Bronchial epithelial cell (primary cell): ENCODE measurements around the gene ENOX2. TPM values are rescaled to one million over a fixed set of nuclear protein-coding genes. Genes with fewer than 3 reads are reported as not detected.

Experiments used
- DNase-seq: peaks from one replicate; pipeline ENCODE4 v3.0.0-alpha.2; 2010; ENCODE audit warnings: low read depth
- FAIRE-seq: peaks from 2 replicates; lab custom pipeline; 2011; peaks lifted over from hg19 to GRCh38; lab: Jason Lieb, UNC
- H3K27me3 ChIP-seq: 2 replicates; pipeline ENCODE4 v1.5.1; 2011; ENCODE audit warnings: low read length; ENCODE audit not compliant: control insufficient read depth, insufficient read depth
- H3K36me3 ChIP-seq: 2 replicates; pipeline ENCODE4 v1.5.1; 2011; ENCODE audit warnings: low read length; ENCODE audit not compliant: control insufficient read depth, insufficient read depth
- H3K4me3 ChIP-seq: 2 replicates; pipeline ENCODE4 v1.5.1; 2011; ENCODE audit warnings: mild to moderate bottlenecking, low read depth, low read length, control low read depth
- CTCF ChIP-seq: IDR thresholded peaks from 2 replicates; pipeline ENCODE4 v1.5.1; 2011; ENCODE audit warnings: mild to moderate bottlenecking, moderate library complexity, low read length, control low read depth, inconsistent platforms; ENCODE audit not compliant: insufficient read depth, severe bottlenecking
- total RNA-seq: library from RNA; depleted of rRNA; stranded (reverse); fragments of >200 nt; gene quantifications from 2 replicates; pipeline ENCODE4 v1.2.1, GENCODE V29; 2014

The ENOX2 gene
- total RNA-seq, 1 donor from 2014 or later = 13.2 TPM

DNA sequence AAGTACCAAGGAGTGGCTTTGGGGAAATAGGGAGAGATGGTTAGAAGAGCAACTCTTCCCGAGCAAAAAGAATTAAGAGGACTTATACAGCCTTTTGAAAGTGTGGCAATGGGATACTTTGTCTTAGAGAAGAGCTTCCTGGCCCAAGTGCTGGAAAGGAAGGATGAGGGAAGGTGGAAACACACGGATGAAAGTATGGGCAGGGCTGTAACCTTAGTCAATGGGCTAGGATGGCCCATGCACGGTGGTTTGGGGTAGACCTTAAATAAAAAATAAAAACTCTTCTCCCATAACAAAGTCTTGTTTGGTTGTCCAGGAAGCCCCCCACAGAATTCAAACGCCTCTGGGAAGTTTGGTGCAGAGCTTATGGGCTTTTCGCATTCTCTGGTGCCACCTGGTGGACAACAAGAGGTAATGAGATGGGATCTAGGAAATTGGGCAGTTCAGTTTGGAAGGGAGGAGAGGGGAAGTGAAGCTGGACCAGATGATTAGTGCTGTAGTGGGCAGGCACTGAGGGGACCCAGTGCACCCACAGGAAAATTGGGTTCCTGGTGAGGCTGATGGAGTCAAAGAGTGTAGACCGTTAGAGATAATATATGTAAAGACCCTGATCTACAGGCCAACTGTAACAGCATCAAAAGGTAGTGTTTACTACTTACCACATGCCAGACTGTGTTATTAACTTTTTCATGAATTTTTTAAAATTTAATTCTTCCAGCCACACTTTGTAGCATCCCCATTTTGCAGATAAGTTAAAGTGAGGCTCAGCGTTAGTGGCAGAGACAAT is 13.8 kb upstream of the ENOX2 start:
- no peak overlapping the region for H3K4me3 ChIP-seq
- DNase-seq (peak; percentile 22), FAIRE-seq (no peak)
- no peaks in the 10 kb centered on the region for H3K36me3 ChIP-seq
- no peaks in the 10 kb centered on the region for H3K27me3 ChIP-seq
- TF ChIP-seq CTCF = peak; percentile 59

GRCh38 chrX:130915302-130915701 is 12.3 kb upstream of the ENOX2 start:
- Histone ChIP-seq H3K36me3 (no peaks in the 10 kb centered on the region), H3K4me3 (no peak overlapping the region), H3K27me3 (no peaks in the 10 kb centered on the region)
- FAIRE-seq (no peak), DNase-seq (peak; percentile 7)
- no peak for TF ChIP-seq CTCF

- no peaks in the 10 kb centered on the region for H3K27me3 ChIP-seq
- DNase-seq (no peak), FAIRE-seq (no peak)
- H3K4me3 ChIP-seq = no peak overlapping the region
- no peaks in the 10 kb centered on the region for H3K36me3 ChIP-seq
- TF ChIP-seq CTCF = no peak
Observed at GRCh38 chrX:130909469-130910136, 6.6 kb upstream of the ENOX2 start.

- H3K36me3 ChIP-seq = no peaks in the 10 kb centered on the region
- H3K4me3 ChIP-seq = no peak overlapping the region
- TF ChIP-seq CTCF = no peak
- H3K27me3 ChIP-seq = no peaks in the 10 kb centered on the region
- FAIRE-seq (no peak), DNase-seq (no peak)
Observed at GRCh38 chrX:130906776-130907175, 3.8 kb upstream of the ENOX2 start.

- Histone ChIP-seq H3K4me3 (peak overlapping the region; percentile 73), H3K27me3 (no peaks in the 10 kb centered on the region), H3K36me3 (no peaks in the 10 kb centered on the region)
- DNase-seq = peak; percentile 3
- no peak for FAIRE-seq
- no peak for TF ChIP-seq CTCF
Observed at GRCh38 chrX:130902446-130902782, 595 bp downstream of the ENOX2 start.
